HG03469 (cell line): ENCODE results near the gene HK3.

Experiments used
- ATAC-seq: cut with Tn5 transposase; IDR thresholded peaks from one replicate; pipeline ENCODE4 v1.9.1; 2021; ENCODE audit warnings: mild to moderate bottlenecking, moderate library complexity, moderate number of reproducible peaks; ENCODE audit not compliant: unreplicated experiment

HK3 gene

GRCh38 chr5:176899296-176899891 lies at the start of gene HK3:
TSS of gene HK3 (minus strand) at chr5:176899346. CDS start at chr5:176896159, 3,187 bp downstream.
- no peak for ATAC-seq

GRCh38 chr5:176948458-176948857 lies 49.3 kb upstream of the HK3 start:
- no peak for ATAC-seq

- no peak for ATAC-seq
Measured at GRCh38 chr5:176947847-176948246, 48.7 kb upstream of the HK3 start.

- no peak for ATAC-seq
Measured at GRCh38 chr5:176944268-176944667, 45.1 kb upstream of the HK3 start.

GRCh38 chr5:176943816-176944215 lies 44.7 kb upstream of the HK3 start:
- no peak for ATAC-seq

GRCh38 chr5:176941951-176942350 lies 42.8 kb upstream of the HK3 start:
- no peak for ATAC-seq

- ATAC-seq, result no peak
Measured at GRCh38 chr5:176938472-176938871, 39.3 kb upstream of the HK3 start.

GRCh38 chr5:176935017-176935416 lies 35.9 kb upstream of the HK3 start:
- no peak for ATAC-seq

GRCh38 chr5:176934309-176934930 lies 35.3 kb upstream of the HK3 start:
- ATAC-seq, result no peak

GRCh38 chr5:176929654-176930053 lies 30.5 kb upstream of the HK3 start:
- no peak for ATAC-seq

GRCh38 chr5:176927562-176927961 lies 28.4 kb upstream of the HK3 start:
- ATAC-seq, result no peak

GRCh38 chr5:176922817-176923216 lies 23.7 kb upstream of the HK3 start:
- no peak for ATAC-seq

- ATAC-seq, result no peak
Measured at GRCh38 chr5:176921714-176922113, 22.6 kb upstream of the HK3 start.

- ATAC-seq, result no peak
Measured at GRCh38 chr5:176918613-176919012, 19.5 kb upstream of the HK3 start.

GRCh38 chr5:176916337-176916736 lies 17.2 kb upstream of the HK3 start:
- no peak for ATAC-seq

- ATAC-seq, result no peak
Measured at GRCh38 chr5:176915906-176916305, 16.8 kb upstream of the HK3 start.

- ATAC-seq, result no peak
Measured at GRCh38 chr5:176912115-176912514, 13.0 kb upstream of the HK3 start.

GRCh38 chr5:176908675-176909368 lies 9.7 kb upstream of the HK3 start:
- no peak for ATAC-seq

GRCh38 chr5:176906796-176907195 lies 7.7 kb upstream of the HK3 start:
- no peak for ATAC-seq

GRCh38 chr5:176906126-176906525 lies 7.0 kb upstream of the HK3 start:
- ATAC-seq, result no peak

- no peak for ATAC-seq
Measured at GRCh38 chr5:176904276-176904675, 5.1 kb upstream of the HK3 start.

- ATAC-seq, result no peak
Measured at GRCh38 chr5:176902911-176903664, 3.9 kb upstream of the HK3 start.
